SU-DHL-6 (cell line): ENCODE data around the gene RPLP2.

Experiments used
- EZH2phosphoT487 ChIP-seq: fragments of 200-600 bp; sonication (generic), shearing (Covaris generic); conservative IDR thresholded peaks from 2 replicates; pipeline ENCODE4 v1.6.1; 2018; ENCODE audit warnings: mild to moderate bottlenecking, antibody characterized with exemption, low read length, moderate library complexity, mixed read lengths
- TF ChIP-seq, protein P1 (sequence below): fragments of 200-600 bp; sonication (generic); IDR thresholded peaks from one replicate; pipeline ENCODE4 v1.5.1; 2017; ENCODE audit warnings: antibody characterized with exemption, mild to moderate bottlenecking, low read length, moderate library complexity; ENCODE audit not compliant: insufficient read depth, poor library complexity, severe bottlenecking

DNA sequence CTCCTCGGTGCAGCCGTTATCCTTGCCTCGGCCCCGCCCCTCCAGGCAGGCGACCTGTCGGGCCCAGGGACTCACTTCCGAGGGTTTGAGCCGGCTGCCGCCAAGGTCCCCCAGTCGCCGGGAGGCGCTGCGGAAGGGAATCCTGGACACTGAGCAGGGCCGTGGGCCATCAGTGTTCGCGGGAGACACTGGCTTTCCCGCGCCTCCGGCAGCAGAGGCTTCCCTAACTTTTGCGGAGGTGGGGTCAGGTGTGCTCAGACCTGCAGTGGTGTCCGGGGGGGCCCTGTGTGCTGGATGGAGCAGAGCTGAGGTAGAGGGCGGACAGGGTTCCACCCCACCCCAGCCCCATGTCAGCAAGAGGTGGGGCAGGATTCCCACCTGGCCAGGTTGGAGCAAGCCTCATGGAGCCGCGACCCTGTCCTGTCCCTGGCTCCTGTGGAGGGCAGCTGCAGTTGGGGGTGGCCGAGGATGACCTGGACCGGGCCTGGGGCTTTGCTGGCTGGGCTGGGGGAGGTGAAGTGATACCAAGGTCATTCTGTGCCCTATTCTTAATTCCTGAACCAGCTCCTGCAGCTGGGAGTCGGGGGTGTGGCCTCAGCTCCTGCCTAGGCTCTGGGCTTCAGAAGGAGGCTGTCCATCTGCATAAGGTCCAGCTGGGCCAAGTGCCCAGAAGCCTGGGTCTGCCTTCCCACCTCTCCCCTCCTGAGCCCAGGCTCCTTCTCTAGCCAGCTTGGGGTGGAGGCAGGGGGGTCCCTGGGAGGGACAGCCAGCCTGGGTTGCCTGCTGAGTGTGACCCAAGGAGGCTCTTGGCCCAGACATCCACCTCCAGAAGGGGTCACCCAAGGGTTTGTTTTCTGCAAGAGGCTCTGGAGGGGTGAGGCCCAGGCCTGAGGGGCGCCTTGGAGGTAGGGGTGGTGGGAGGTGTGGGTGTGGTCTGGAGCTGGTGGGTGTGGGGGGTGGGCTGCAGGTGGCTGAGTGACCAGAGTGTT, 41.3 kb downstream of the RPLP2 start:
- TF ChIP-seq, protein P1, sequence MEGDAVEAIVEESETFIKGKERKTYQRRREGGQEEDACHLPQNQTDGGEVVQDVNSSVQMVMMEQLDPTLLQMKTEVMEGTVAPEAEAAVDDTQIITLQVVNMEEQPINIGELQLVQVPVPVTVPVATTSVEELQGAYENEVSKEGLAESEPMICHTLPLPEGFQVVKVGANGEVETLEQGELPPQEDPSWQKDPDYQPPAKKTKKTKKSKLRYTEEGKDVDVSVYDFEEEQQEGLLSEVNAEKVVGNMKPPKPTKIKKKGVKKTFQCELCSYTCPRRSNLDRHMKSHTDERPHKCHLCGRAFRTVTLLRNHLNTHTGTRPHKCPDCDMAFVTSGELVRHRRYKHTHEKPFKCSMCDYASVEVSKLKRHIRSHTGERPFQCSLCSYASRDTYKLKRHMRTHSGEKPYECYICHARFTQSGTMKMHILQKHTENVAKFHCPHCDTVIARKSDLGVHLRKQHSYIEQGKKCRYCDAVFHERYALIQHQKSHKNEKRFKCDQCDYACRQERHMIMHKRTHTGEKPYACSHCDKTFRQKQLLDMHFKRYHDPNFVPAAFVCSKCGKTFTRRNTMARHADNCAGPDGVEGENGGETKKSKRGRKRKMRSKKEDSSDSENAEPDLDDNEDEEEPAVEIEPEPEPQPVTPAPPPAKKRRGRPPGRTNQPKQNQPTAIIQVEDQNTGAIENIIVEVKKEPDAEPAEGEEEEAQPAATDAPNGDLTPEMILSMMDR: peak; percentile 48
- no peak for TF ChIP-seq EZH2phosphoT487
